Measurements from ENCODE around the gene MTMR1.

- TF ChIP-seq, protein P1, sequence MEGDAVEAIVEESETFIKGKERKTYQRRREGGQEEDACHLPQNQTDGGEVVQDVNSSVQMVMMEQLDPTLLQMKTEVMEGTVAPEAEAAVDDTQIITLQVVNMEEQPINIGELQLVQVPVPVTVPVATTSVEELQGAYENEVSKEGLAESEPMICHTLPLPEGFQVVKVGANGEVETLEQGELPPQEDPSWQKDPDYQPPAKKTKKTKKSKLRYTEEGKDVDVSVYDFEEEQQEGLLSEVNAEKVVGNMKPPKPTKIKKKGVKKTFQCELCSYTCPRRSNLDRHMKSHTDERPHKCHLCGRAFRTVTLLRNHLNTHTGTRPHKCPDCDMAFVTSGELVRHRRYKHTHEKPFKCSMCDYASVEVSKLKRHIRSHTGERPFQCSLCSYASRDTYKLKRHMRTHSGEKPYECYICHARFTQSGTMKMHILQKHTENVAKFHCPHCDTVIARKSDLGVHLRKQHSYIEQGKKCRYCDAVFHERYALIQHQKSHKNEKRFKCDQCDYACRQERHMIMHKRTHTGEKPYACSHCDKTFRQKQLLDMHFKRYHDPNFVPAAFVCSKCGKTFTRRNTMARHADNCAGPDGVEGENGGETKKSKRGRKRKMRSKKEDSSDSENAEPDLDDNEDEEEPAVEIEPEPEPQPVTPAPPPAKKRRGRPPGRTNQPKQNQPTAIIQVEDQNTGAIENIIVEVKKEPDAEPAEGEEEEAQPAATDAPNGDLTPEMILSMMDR (IDR thresholded peaks at IDR 0.05; ENCODE audit: poor library complexity): no peak
- TF ChIP-seq EZH2phosphoT487 (IDR thresholded peaks at IDR 0.05; ENCODE audit: low read depth, severe bottlenecking, unreplicated experiment) (no peak), EZH2 (IDR thresholded peaks at IDR 0.05; ENCODE audit: borderline replicate concordance) (no peak)
Observed at GRCh38 chrX:150761176-150761818, 68.1 kb downstream of the MTMR1 start.
